K562 (cell line): ENCODE results near the gene FCSK. TPM values are rescaled to one million over a fixed set of nuclear protein-coding genes. Genes with fewer than 3 reads are reported as not detected.

ENCODE experiments used
- CHD1 ChIP-seq: fragments of 200-600 bp; sonication (generic); IDR thresholded peaks from one replicate; pipeline ENCODE4 v1.6.1; 2012; ENCODE audit warnings: mild to moderate bottlenecking, moderate library complexity, low read length, inconsistent platforms
- ETV1 ChIP-seq: fragments of 450-650 bp; conservative IDR thresholded peaks from 2 replicates; pipeline ENCODE4 v1.6.1; 2016; ENCODE audit warnings: missing genetic modification characterization, control low read depth, low read depth, missing compliant biosample characterization
- HDGF ChIP-seq: fragments of 450-650 bp; IDR thresholded peaks from 2 replicates; pipeline ENCODE4 v1.6.1; 2016
- HEY1 ChIP-seq: fragments of 250-450 bp; sonication (Bioruptor Pico); IDR thresholded peaks from 2 replicates; pipeline ENCODE4 v1.5.0; 2020; ENCODE audit warnings: mild to moderate bottlenecking, moderate library complexity, borderline replicate concordance
- HNRNPUL1 ChIP-seq: fragments of 200-400 bp; formaldehyde crosslinking; IDR thresholded peaks from 2 replicates; pipeline ENCODE4 v1.6.1; 2017; ENCODE audit warnings: low read length
- NR2F6 ChIP-seq: fragments of 450-650 bp; formaldehyde crosslinking; IDR thresholded peaks from 2 replicates; pipeline ENCODE4 v1.4.0; 2020; ENCODE audit warnings: mild to moderate bottlenecking
- POU5F1 ChIP-seq: fragments of 150-350 bp; IDR thresholded peaks from 2 replicates; pipeline ENCODE4 v1.6.1; 2014; ENCODE audit warnings: borderline replicate concordance, low read length, low read depth, mild to moderate bottlenecking; ENCODE audit not compliant: partially characterized antibody
- RB1 ChIP-seq: fragments of 450-650 bp; IDR thresholded peaks from 2 replicates; pipeline ENCODE4 v1.6.1; 2017; ENCODE audit warnings: low read depth, mild to moderate bottlenecking
- SRSF9 ChIP-seq: fragments of 200-400 bp; formaldehyde crosslinking; IDR thresholded peaks from 2 replicates; pipeline ENCODE4 v1.6.1; 2017; ENCODE audit warnings: low read depth, low read length, borderline replicate concordance
- TBL1XR1 ChIP-seq, 2 experiments: IDR thresholded peaks; 2 replicates each; pipeline ENCODE4 v1.6.1; 2012; ENCODE audit warnings: improper control_type of control experiment in 2 of 2, low read length in 2 of 2, mild to moderate bottlenecking in 1 of 2
- ZNF239 ChIP-seq: fragments of 250-450 bp; sonication (Bioruptor Pico); IDR thresholded peaks from 2 replicates; pipeline ENCODE4 v1.4.0; 2020; ENCODE audit warnings: mild to moderate bottlenecking
- polyA plus RNA-seq, 8 experiments: library from polyadenylated mRNA; depleted of rRNA in 4 of 8; stranded (reverse) in 5 of 8; unstranded in 3 of 8; fragments of >200 nt; fragmentation: Nextera tagmentation in 2 of 8; fragmentation: Illumina TruSeq in 1 of 8; extraction: Ambion mirVana in 2 of 8; extraction: Trizol in 1 of 8; gene quantifications; 2 replicates each; pipeline versions ENCODE4 v1.2.1 to v1.2.3, GENCODE V29; 2011 to 2014; ENCODE audit warnings: inconsistent platforms in 1 of 8, missing spikeins in 1 of 8
- total RNA-seq, 7 experiments: library from RNA; depleted of rRNA in 6 of 7; stranded (reverse); fragments of >200 nt in 6 of 7; fragmentation: Illumina TruSeq in 2 of 7; extraction: Trizol in 2 of 7; gene quantifications; 2 replicates each; pipeline versions ENCODE4 v1.2.1 to v1.2.3, GENCODE V29; 2011 to 2021; ENCODE audit warnings: low replicate concordance in 1 of 7
- TF ChIP-seq, protein P1 (sequence below), 2 experiments: fragments of 450-650 bp in 1 of 2; sonication (generic) in 1 of 2; formaldehyde crosslinking in 1 of 2; IDR thresholded peaks; 2 replicates each; pipeline versions ENCODE4 v1.7.1 to v1.9.0; 2016 to 2022; ENCODE audit warnings: inconsistent platforms in 1 of 2, mild to moderate bottlenecking in 1 of 2, missing genetic modification reagents in 1 of 2
- TF ChIP-seq, protein P2 (sequence below): fragments of 250-450 bp; sonication (Bioruptor Pico); IDR thresholded peaks from 2 replicates; pipeline ENCODE4 v1.4.0; 2020; ENCODE audit warnings: borderline replicate concordance
- TF ChIP-seq, protein P3 (sequence below): sonication (generic); formaldehyde crosslinking; IDR thresholded peaks from 2 replicates; pipeline ENCODE4 v1.4.0; 2020; ENCODE audit warnings: mild to moderate bottlenecking, missing genetic modification reagents

The FCSK gene
- total and polyA plus RNA-seq, 9 of the 15 experiments (the other 6 are each of a cell fraction or from before 2014, with no cell fraction given), result 0.92 to 18.6 (median 8.3) TPM

DNA sequence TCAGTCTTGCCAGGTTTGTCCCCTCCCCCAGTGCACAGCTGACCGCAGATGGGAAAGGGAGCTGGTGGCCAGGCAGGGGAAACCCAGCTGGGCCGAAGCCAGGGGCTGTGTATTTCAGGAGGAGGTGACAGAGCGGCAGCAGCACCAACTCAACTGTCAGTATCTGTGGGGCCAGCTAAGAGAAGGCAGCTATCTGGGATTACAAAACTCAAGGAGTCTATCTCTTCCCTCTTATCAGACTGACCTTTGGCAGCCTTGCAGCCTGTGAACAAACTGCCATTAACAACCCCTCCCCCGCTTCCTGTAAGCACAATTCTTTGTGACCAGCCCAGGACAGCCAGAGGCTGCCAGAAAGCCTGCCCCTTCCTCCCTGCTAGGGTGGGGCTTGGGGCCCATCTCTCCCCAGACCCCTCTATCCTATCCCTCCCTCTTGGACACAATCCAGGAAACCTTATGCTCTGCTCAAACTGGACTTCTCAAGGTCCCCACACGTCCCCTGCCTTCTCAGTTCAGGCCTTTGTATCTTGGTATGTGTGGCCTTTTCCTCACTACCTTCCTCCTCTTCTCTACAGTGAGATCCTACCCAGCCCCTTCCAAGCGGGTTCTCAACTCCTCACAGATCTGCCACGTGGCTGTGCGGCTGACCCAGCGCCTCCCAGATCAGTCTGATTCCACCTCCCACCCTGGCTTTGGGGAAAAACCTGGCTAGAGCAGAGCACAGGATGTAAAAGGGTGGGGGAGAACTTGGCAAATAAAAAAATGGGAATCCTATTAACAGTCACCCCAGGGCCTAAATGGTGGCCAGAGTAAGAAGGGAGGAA lies 26.0 kb upstream of the FCSK start (continued):
- TF ChIP-seq ETV1, result peak; percentile 94
- peak; percentile 60; the same call in 1 of the 2 replicates for TF ChIP-seq HDGF
- TF ChIP-seq, protein P1, sequence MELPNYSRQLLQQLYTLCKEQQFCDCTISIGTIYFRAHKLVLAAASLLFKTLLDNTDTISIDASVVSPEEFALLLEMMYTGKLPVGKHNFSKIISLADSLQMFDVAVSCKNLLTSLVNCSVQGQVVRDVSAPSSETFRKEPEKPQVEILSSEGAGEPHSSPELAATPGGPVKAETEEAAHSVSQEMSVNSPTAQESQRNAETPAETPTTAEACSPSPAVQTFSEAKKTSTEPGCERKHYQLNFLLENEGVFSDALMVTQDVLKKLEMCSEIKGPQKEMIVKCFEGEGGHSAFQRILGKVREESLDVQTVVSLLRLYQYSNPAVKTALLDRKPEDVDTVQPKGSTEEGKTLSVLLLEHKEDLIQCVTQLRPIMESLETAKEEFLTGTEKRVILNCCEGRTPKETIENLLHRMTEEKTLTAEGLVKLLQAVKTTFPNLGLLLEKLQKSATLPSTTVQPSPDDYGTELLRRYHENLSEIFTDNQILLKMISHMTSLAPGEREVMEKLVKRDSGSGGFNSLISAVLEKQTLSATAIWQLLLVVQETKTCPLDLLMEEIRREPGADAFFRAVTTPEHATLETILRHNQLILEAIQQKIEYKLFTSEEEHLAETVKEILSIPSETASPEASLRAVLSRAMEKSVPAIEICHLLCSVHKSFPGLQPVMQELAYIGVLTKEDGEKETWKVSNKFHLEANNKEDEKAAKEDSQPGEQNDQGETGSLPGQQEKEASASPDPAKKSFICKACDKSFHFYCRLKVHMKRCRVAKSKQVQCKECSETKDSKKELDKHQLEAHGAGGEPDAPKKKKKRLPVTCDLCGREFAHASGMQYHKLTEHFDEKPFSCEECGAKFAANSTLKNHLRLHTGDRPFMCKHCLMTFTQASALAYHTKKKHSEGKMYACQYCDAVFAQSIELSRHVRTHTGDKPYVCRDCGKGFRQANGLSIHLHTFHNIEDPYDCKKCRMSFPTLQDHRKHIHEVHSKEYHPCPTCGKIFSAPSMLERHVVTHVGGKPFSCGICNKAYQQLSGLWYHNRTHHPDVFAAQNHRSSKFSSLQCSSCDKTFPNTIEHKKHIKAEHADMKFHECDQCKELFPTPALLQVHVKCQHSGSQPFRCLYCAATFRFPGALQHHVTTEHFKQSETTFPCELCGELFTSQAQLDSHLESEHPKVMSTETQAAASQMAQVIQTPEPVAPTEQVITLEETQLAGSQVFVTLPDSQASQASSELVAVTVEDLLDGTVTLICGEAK (IDR thresholded peaks at IDR 0.05), result no peak
- TF ChIP-seq, protein P1 (CRISPR knock-in tag; IDR thresholded peaks at IDR 0.05), result no peak
- peak; percentile 38 for TF ChIP-seq RB1
- TF ChIP-seq CHD1, result no peak
- TF ChIP-seq, protein P2, sequence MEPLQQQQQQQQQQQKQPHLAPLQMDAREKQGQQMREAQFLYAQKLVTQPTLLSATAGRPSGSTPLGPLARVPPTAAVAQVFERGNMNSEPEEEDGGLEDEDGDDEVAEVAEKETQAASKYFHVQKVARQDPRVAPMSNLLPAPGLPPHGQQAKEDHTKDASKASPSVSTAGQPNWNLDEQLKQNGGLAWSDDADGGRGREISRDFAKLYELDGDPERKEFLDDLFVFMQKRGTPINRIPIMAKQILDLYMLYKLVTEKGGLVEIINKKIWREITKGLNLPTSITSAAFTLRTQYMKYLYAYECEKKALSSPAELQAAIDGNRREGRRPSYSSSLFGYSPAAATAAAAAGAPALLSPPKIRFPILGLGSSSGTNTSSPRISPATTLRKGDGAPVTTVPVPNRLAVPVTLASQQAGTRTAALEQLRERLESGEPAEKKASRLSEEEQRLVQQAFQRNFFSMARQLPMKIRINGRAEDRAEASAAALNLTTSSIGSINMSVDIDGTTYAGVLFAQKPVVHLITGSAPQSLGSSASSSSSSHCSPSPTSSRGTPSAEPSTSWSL (CRISPR knock-in tag), result no peak
- peak; percentile 81; the same call in 1 of the 2 replicates for TF ChIP-seq NR2F6
- TF ChIP-seq, protein P3, sequence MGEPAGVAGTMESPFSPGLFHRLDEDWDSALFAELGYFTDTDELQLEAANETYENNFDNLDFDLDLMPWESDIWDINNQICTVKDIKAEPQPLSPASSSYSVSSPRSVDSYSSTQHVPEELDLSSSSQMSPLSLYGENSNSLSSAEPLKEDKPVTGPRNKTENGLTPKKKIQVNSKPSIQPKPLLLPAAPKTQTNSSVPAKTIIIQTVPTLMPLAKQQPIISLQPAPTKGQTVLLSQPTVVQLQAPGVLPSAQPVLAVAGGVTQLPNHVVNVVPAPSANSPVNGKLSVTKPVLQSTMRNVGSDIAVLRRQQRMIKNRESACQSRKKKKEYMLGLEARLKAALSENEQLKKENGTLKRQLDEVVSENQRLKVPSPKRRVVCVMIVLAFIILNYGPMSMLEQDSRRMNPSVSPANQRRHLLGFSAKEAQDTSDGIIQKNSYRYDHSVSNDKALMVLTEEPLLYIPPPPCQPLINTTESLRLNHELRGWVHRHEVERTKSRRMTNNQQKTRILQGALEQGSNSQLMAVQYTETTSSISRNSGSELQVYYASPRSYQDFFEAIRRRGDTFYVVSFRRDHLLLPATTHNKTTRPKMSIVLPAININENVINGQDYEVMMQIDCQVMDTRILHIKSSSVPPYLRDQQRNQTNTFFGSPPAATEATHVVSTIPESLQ (CRISPR knock-in tag), result peak; percentile 38
- TF ChIP-seq POU5F1, result peak; percentile 17
- TF ChIP-seq TBL1XR1 (IDR thresholded peaks at IDR 0.05; ENCODE audit: low read length in 2 of 2), result peak; percentile 99 to 100
- no peak for TF ChIP-seq HEY1 (CRISPR knock-in tag)
- TF ChIP-seq ZNF239 (CRISPR knock-in tag), result peak; percentile 48; the same call in 1 of the 2 replicates
- TF ChIP-seq SRSF9, result no peak
- TF ChIP-seq HNRNPUL1, result 0 out of 2 replicates have a peak, but pooled peaks have one; percentile 58
